ENCODE data around the gene GATA5.

GATA5 gene

GRCh38 chr20:62466072-62466760 lies 9.6 kb downstream of the GATA5 start:
- TF ChIP-seq, protein P1, sequence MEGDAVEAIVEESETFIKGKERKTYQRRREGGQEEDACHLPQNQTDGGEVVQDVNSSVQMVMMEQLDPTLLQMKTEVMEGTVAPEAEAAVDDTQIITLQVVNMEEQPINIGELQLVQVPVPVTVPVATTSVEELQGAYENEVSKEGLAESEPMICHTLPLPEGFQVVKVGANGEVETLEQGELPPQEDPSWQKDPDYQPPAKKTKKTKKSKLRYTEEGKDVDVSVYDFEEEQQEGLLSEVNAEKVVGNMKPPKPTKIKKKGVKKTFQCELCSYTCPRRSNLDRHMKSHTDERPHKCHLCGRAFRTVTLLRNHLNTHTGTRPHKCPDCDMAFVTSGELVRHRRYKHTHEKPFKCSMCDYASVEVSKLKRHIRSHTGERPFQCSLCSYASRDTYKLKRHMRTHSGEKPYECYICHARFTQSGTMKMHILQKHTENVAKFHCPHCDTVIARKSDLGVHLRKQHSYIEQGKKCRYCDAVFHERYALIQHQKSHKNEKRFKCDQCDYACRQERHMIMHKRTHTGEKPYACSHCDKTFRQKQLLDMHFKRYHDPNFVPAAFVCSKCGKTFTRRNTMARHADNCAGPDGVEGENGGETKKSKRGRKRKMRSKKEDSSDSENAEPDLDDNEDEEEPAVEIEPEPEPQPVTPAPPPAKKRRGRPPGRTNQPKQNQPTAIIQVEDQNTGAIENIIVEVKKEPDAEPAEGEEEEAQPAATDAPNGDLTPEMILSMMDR (IDR thresholded peaks at IDR 0.05), result no peak
- no peak overlapping the region for H3K4me3 ChIP-seq
- H3K27ac ChIP-seq, result no peak overlapping the region
- DNase-seq (ENCODE audit: low spot score), result no peak

DNA sequence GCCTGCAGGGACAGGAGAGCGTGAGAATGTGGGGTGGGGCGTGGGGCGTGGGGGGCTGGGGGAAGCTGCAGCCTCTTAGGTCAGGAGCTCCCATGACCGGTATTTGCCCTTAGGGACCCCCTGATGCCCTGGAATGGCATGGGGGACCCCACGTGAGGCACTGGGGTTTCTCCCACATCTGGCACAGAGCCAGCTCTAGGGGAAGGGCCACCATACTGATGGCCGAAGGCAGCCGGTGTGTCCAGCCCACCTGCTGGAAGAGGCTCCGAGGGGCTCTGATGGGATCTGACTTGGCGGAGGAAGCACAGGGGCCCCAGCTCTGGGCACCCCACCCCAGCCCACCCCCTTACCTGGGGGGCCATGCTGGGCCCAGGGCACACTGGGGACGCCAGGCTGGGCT lies 10.8 kb downstream of the GATA5 start:
- no peak for DNase-seq (ENCODE audit: low spot score)
- TF ChIP-seq, protein P1 (IDR thresholded peaks at IDR 0.05), result no peak
- Histone ChIP-seq H3K4me3 (no peak overlapping the region), H3K27ac (no peak overlapping the region)

GRCh38 chr20:62464425-62464770 lies 11.4 kb downstream of the GATA5 start:
- no peak for DNase-seq (ENCODE audit: low spot score)
- TF ChIP-seq, protein P1 (IDR thresholded peaks at IDR 0.05), result no peak
- Histone ChIP-seq H3K4me3 (no peak overlapping the region), H3K27ac (no peak overlapping the region)

DNA sequence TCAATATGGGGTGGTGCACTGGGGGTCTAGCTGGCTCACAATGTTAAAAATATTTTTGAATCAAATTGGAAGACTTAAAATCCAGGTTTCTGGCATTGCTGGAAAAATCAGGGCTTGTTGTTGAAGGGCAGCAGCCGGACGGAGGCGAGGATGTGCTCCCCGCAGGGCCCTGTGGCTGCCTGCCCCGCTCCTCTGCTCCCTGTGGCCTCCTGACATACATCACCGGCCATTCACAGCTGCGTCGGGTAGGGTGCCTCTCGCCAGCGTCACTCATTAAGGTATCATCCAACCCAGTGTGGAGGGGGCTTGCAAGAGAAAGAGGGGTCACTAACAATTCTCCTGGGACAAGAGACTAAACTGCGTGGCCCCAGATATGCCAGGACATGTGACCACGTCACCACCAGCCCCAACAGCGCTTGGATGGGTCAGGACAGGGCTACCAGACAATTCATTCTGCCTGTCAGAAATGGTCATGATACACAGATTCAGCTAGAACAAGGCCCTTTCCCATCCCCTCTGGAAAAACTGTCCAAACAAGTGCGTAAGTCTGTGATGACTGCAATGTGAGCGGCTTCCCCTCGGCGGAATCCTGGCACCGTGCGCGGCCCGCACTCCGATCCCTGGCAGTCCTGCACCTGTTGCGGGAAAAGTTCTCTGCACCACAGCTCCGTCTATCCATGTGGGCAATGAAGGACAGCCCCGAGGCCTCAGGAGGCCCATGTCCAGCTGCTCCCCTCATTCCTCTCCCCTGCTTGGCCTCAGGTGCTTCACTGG lies 12.0 kb downstream of the GATA5 start:
- no peak for DNase-seq (ENCODE audit: low spot score)
- no peak overlapping the region for H3K4me3 ChIP-seq
- no peak overlapping the region for H3K27ac ChIP-seq
- TF ChIP-seq, protein P1 (IDR thresholded peaks at IDR 0.05), result no peak

DNA sequence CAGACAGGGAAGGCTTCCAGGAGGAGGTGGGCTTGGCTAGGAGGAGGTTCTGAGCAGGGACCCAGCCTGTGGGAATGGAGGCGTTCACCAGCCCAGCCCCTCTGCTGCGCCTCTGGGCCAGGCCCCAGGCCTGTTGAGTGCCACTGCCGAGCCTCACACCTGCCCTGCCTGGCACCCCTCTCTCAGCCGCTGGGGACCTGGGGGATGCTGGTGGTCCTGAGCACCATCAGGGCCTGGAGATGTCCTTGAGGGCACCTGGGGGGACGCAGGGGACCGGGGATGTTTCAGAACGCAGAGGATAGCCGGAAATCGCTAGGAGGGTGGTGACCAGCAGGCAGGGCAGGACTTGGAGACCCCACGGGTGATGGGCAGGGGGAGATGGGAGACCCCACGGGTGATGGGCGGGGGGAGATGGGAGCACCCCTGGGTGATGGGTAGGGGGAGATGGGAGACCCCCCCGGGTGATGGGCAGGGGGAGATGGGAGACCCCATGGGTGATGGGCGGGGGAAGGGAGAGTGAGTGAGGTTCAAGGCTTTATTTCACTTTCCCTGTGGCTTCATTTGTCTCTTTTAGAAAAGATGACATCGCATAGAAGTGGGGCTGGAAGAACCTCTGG lies 12.7 kb downstream of the GATA5 start:
- no peak for DNase-seq (ENCODE audit: low spot score)
- Histone ChIP-seq H3K4me3 (no peak overlapping the region), H3K27ac (no peak overlapping the region)
- TF ChIP-seq, protein P1 (IDR thresholded peaks at IDR 0.05), result no peak

- TF ChIP-seq, protein P1 (IDR thresholded peaks at IDR 0.05), result no peak
- DNase-seq (ENCODE audit: low spot score), result no peak
- no peak overlapping the region for H3K4me3 ChIP-seq
- H3K27ac ChIP-seq, result no peak overlapping the region
Measured at GRCh38 chr20:62461834-62462233, 14.0 kb downstream of the GATA5 start.
